Esophagus muscularis mucosa (tissue), 4 donors: Measurements from ENCODE around the gene AHNAK2. TPM values are rescaled to one million over a fixed set of nuclear protein-coding genes. Genes with fewer than 3 reads are reported as not detected.

ENCODE experiments used
- DNase-seq: peaks from one replicate; pipeline ENCODE4 v3.0.0-alpha.2; 2017; ENCODE audit errors: extremely low spot score
- H3K27ac ChIP-seq, 4 donors: fragments of 200-600 bp; sonication (generic); replicated peaks in 1 of 4; 1 replicate in 3 of 4; 2 replicates in 1 of 4; pipeline ENCODE4 v1.5.1; 2016 to 2019; ENCODE audit warnings: mild to moderate bottlenecking in 1 of 4
- H3K27me3 ChIP-seq, 4 donors: fragments of 200-600 bp; sonication (generic); one replicate each; pipeline versions ENCODE4 v1.5.1 to v1.6.0; 2016 to 2019
- H3K36me3 ChIP-seq, 4 donors: fragments of 200-600 bp; sonication (generic); one replicate each; pipeline ENCODE4 v1.5.1; 2016 to 2019
- H3K4me1 ChIP-seq, 4 donors: fragments of 200-600 bp; sonication (generic); one replicate each; pipeline ENCODE4 v1.5.1; 2016 to 2019
- H3K4me3 ChIP-seq, 4 donors: fragments of 200-600 bp; sonication (generic); 1 replicate in 2 of 4; 2 replicates in 2 of 4; pipeline ENCODE4 v1.5.1; 2016 to 2019; ENCODE audit warnings: mild to moderate bottlenecking in 4 of 4, moderate library complexity in 1 of 4
- H3K9me3 ChIP-seq, 4 donors: fragments of 200-600 bp; sonication (generic); 1 replicate in 3 of 4; 2 replicates in 1 of 4; pipeline ENCODE4 v1.5.1; 2016 to 2019
- CTCF ChIP-seq, 3 experiments: fragments of 200-600 bp in 2 of 3; fragments of 450-650 bp in 1 of 3; sonication (generic) in 2 of 3; IDR thresholded peaks; one replicate each; pipeline ENCODE4 v1.5.1; 2017 to 2019; ENCODE audit warnings: antibody characterized with exemption in 3 of 3, mild to moderate bottlenecking in 2 of 3, moderate library complexity in 1 of 3
- EP300 ChIP-seq: sonication (generic); formaldehyde crosslinking; IDR thresholded peaks from one replicate; pipeline ENCODE4 v1.6.1; 2017; ENCODE audit warnings: antibody characterized with exemption
- POLR2A ChIP-seq: fragments of 450-650 bp; IDR thresholded peaks from one replicate; pipeline ENCODE4 v1.6.1; 2017; ENCODE audit warnings: antibody characterized with exemption, moderate library complexity, mild to moderate bottlenecking, low read depth
- POLR2AphosphoS5 ChIP-seq, 2 donors: sonication (generic); formaldehyde crosslinking; IDR thresholded peaks; one replicate each; pipeline ENCODE4 v1.6.1; 2017; ENCODE audit warnings: antibody characterized with exemption in 2 of 2
- WGBS: methylation state at CpG from one replicate; pipeline ENCODE4 v1.1.5; 2018; 5-methylcytosine and 5-hydroxymethylcytosine counted together
- intact Hi-C: fragments of 100-400 bp; cut with DNase I; formaldehyde crosslinking; loops from one replicate; pipeline ENCODE4 v1.15.1; 2023
- total RNA-seq, 4 donors: library from RNA; depleted of rRNA; stranded (reverse); fragments of >200 nt; gene quantifications; one replicate each; pipeline versions ENCODE4 v1.1.0 to v1.2.1, GENCODE V29; 2016

The AHNAK2 gene
- total RNA-seq, 4 donors from 2014 or later: 95.3 to 277 (median 195) TPM

- H3K9me3 ChIP-seq: no peaks in the 10 kb centered on the region
- no peak overlapping the region for H3K4me3 ChIP-seq
- H3K36me3 ChIP-seq: no peaks in the 10 kb centered on the region
- H3K27ac ChIP-seq: no peak overlapping the region
- 79% methylated on average over 4 of the region's 15 CpGs for WGBS
- no peak for TF ChIP-seq POLR2A
- TF ChIP-seq POLR2AphosphoS5 (IDR thresholded peaks at IDR 0.05): no peak
- TF ChIP-seq EP300: no peak
- no peak for TF ChIP-seq CTCF (IDR thresholded peaks at IDR 0.05)
- intact Hi-C loops: loop anchor here (5.0 kb wide), 1 partner anchor 43 kb away; no protein-coding TSS in a partner anchor
- H3K27me3 ChIP-seq: no peaks in the 10 kb centered on the region
- no peak for DNase-seq
- H3K4me1 ChIP-seq: peaks cover 11 to 29% (median 26%) of the 10 kb centered on the region in 4 donors
Observed at GRCh38 chr14:104929268-104930230, 48.6 kb downstream of the AHNAK2 start.

- Histone ChIP-seq H3K4me1 (peaks cover 11 to 19% (median 18%) of the 10 kb centered on the region in 4 donors), H3K9me3 (peaks cover 0 to 7% (median 6%) of the 10 kb centered on the region in 4 donors), H3K27me3 (no peaks in the 10 kb centered on the region), H3K27ac (no peak overlapping the region), H3K4me3 (no peak overlapping the region), H3K36me3 (no peaks in the 10 kb centered on the region)
- WGBS: 93% methylated on average over 6 of the region's 17 CpGs
- intact Hi-C loops: no loop called here
- no peak for DNase-seq
- TF ChIP-seq POLR2A: no peak
- no peak for TF ChIP-seq CTCF (IDR thresholded peaks at IDR 0.05)
Observed at GRCh38 chr14:104928391-104929133, 49.6 kb downstream of the AHNAK2 start.

- WGBS: 62% methylated on average over 7 of the region's 8 CpGs
- no peak overlapping the region for H3K27ac ChIP-seq
- peaks cover 10 to 15% (median 14%) of the 10 kb centered on the region in 4 donors for H3K4me1 ChIP-seq
- H3K27me3 ChIP-seq: no peaks in the 10 kb centered on the region
- H3K36me3 ChIP-seq: no peaks in the 10 kb centered on the region
- peaks cover 0 to 7% (median 6%) of the 10 kb centered on the region in 4 donors for H3K9me3 ChIP-seq
- intact Hi-C loops: no loop called here
- H3K4me3 ChIP-seq: no peak overlapping the region
- DNase-seq: no peak
- no peak for TF ChIP-seq EP300
- TF ChIP-seq POLR2A: no peak
- TF ChIP-seq CTCF (IDR thresholded peaks at IDR 0.05): no peak
- no peak for TF ChIP-seq POLR2AphosphoS5 (IDR thresholded peaks at IDR 0.05)
Observed at GRCh38 chr14:104927901-104928300, 50.3 kb downstream of the AHNAK2 start.

GRCh38 chr14:104927432-104927816 lies 50.8 kb downstream of the AHNAK2 start:
- WGBS: 81% methylated on average over 6 of the region's 10 CpGs

More at GRCh38 chr14:104927432-104927816, 50.8 kb downstream of the AHNAK2 start:
- Histone ChIP-seq H3K4me1 (peaks cover 5 to 10% (median 9%) of the 10 kb centered on the region in 4 donors), H3K27ac (no peak overlapping the region), H3K9me3 (peaks cover 0 to 7% (median 6%) of the 10 kb centered on the region in 4 donors), H3K4me3 (no peak overlapping the region), H3K36me3 (no peaks in the 10 kb centered on the region), H3K27me3 (no peaks in the 10 kb centered on the region)
- intact Hi-C loops: no loop called here
- TF ChIP-seq EP300 (no peak), POLR2AphosphoS5 (IDR thresholded peaks at IDR 0.05) (no peak), CTCF (IDR thresholded peaks at IDR 0.05) (no peak), POLR2A (no peak)
- no peak for DNase-seq
